Hepatocyte (in vitro differentiated cells): ENCODE results near the gene CAB39. TPM values are rescaled to one million over a fixed set of nuclear protein-coding genes. Genes with fewer than 3 reads are reported as not detected.

Experiments
- DNase-seq: peaks from one replicate; pipeline ENCODE4 v3.0.0-alpha.2; 2016; ENCODE audit warnings: low spot score
- H2AFZ ChIP-seq: fragments of 200-600 bp; sonication (generic); 2 replicates; pipeline ENCODE4 v1.6.0; 2016; ENCODE audit warnings: antibody characterized with exemption, mild to moderate bottlenecking
- H3K27ac ChIP-seq: fragments of 200-600 bp; sonication (generic); 2 replicates; pipeline ENCODE4 v1.5.1; 2016; ENCODE audit warnings: mild to moderate bottlenecking
- H3K27me3 ChIP-seq: fragments of 200-600 bp; sonication (generic); 2 replicates; pipeline ENCODE4 v1.6.1; 2016
- H3K36me3 ChIP-seq: fragments of 200-600 bp; sonication (generic); replicated peaks from 2 replicates; pipeline ENCODE4 v1.5.1; 2016; ENCODE audit warnings: low read depth; ENCODE audit not compliant: insufficient read depth
- H3K4me1 ChIP-seq: fragments of 200-600 bp; sonication (generic); 2 replicates; pipeline ENCODE4 v1.5.1; 2016; ENCODE audit warnings: mild to moderate bottlenecking, moderate library complexity; ENCODE audit not compliant: insufficient read depth
- H3K4me2 ChIP-seq: fragments of 200-600 bp; sonication (generic); 2 replicates; pipeline ENCODE4 v1.6.0; 2016
- H3K4me3 ChIP-seq: fragments of 200-600 bp; sonication (generic); 2 replicates; pipeline ENCODE4 v1.5.1; 2016; ENCODE audit warnings: mild to moderate bottlenecking
- H3K79me2 ChIP-seq: fragments of 200-600 bp; sonication (generic); 2 replicates; pipeline ENCODE4 v1.6.0; 2017; ENCODE audit warnings: mild to moderate bottlenecking
- H3K9me2 ChIP-seq: fragments of 200-600 bp; sonication (generic); replicated peaks from 2 replicates; pipeline ENCODE4 v1.6.0; 2017; ENCODE audit warnings: mild to moderate bottlenecking; ENCODE audit not compliant: insufficient read depth
- H3K9me3 ChIP-seq: fragments of 200-600 bp; sonication (generic); 2 replicates; pipeline ENCODE4 v1.5.1; 2016; ENCODE audit warnings: low read depth, mild to moderate bottlenecking
- H4K20me1 ChIP-seq: fragments of 200-600 bp; sonication (generic); 2 replicates; pipeline ENCODE4 v1.6.0; 2016; ENCODE audit warnings: mild to moderate bottlenecking; ENCODE audit not compliant: insufficient read depth, poor library complexity, severe bottlenecking
- CTCF ChIP-seq: fragments of 200-600 bp; sonication (generic); IDR thresholded peaks from 2 replicates; pipeline ENCODE4 v1.5.1; 2016; ENCODE audit warnings: antibody characterized with exemption, mild to moderate bottlenecking; ENCODE audit not compliant: poor library complexity
- EZH2 ChIP-seq: fragments of 200-600 bp; sonication (generic); IDR thresholded peaks from 2 replicates; pipeline ENCODE4 v1.6.1; 2016; ENCODE audit warnings: antibody characterized with exemption, mild to moderate bottlenecking, borderline replicate concordance
- EZH2phosphoT487 ChIP-seq: fragments of 200-600 bp; sonication (generic); IDR thresholded peaks from one replicate; pipeline ENCODE4 v1.6.1; 2018; ENCODE audit warnings: antibody characterized with exemption, mild to moderate bottlenecking, low read depth, moderate library complexity; ENCODE audit not compliant: unreplicated experiment, severe bottlenecking
- WGBS: methylation state at CpG from one replicate; pipeline ENCODE4 v1.1.6; 2016; ENCODE audit warnings: low lambda C conversion rate; ENCODE audit errors: missing lambda C conversion rate; 5-methylcytosine and 5-hydroxymethylcytosine counted together
- polyA plus RNA-seq: library from polyadenylated mRNA; unstranded; fragments of >200 nt; fragmentation: Nextera tagmentation; extraction: Ambion mirVana; gene quantifications from 2 replicates; pipeline ENCODE4 v1.2.1, GENCODE V29; 2016
- total RNA-seq: library from RNA; depleted of rRNA; stranded (reverse); fragments of >200 nt; gene quantifications from 2 replicates; pipeline ENCODE4 v1.2.3, GENCODE V29; 2014

Gene CAB39
- total and polyA plus RNA-seq, 2 experiments from 2014 or later = 38.5 to 84.4 TPM

DNA sequence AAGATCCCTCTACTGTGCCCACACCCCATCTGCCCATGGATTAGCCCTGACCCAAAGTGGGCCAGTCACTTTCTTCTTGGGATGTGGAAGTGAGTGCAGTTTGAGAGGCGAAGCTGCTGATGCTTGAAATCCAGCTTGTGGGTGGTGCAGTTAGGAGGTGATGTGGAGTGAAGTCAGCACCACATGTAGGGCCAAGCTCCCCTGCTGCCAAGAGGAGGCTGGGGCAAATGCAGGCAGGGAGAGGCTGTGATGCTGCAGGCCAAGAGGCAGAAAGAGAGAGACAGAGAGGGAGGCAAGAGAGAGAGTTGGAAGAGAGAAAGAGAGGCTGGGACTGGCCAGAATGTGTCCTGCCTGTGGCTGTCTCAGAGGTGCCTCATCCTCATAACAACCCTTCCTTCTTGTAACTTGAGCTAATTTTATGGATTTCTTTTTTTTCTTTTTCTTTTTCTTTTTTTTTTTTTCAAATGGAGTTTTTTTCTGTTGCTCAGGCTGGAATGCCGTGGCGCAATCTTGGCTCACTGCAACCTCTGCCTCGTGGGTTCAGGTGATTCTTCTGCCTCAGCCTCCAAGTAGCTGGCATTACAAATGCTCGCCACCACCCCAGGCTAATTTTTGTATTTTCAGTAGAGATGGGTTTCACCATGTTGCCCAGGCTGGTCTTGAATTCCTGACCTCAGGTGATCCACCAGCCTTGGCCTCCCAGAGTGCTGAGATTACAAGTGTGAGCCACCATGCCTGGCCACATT lies 35.3 kb upstream of the CAB39 start:
- H3K4me2 ChIP-seq = no peak overlapping the region
- H3K9me2 ChIP-seq = no peaks in the 10 kb centered on the region
- 88% methylated on average over 5 of the region's 5 CpGs for WGBS
- H4K20me1 ChIP-seq = no peaks in the 10 kb centered on the region
- H3K4me1 ChIP-seq = no peaks in the 10 kb centered on the region
- H3K79me2 ChIP-seq = no peaks in the 10 kb centered on the region
- no peak overlapping the region for H3K4me3 ChIP-seq
- H3K27ac ChIP-seq = no peak overlapping the region
- H2AFZ ChIP-seq = no peak overlapping the region
- TF ChIP-seq CTCF = no peak
- TF ChIP-seq EZH2phosphoT487 = no peak
- no peak for TF ChIP-seq EZH2
- no peak for DNase-seq
- no peaks in the 10 kb centered on the region for H3K9me3 ChIP-seq
- no peaks in the 10 kb centered on the region for H3K36me3 ChIP-seq
- no peaks in the 10 kb centered on the region for H3K27me3 ChIP-seq

DNA sequence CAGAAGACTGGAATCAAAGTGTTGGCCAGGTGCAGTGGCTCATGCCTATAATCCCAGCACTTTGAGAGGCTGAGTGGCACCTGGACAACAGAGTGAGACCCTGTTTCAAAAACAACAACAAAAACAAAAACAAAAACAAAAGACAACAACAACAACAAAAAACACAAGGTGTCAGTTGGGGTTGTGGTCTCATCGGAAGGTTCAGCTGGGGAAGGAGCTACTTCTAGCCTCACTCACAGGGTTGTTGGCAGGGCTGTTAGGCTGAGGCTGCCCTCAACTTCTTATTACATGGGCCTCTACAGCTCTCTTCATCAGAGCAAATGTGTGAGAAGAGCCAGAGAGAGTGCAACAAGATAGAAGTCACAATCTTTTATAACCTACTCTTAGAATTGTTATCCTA lies 34.6 kb upstream of the CAB39 start:
- H3K79me2 ChIP-seq = no peaks in the 10 kb centered on the region
- no peak overlapping the region for H3K4me3 ChIP-seq
- no peak for DNase-seq
- H3K4me2 ChIP-seq = no peak overlapping the region
- H3K9me3 ChIP-seq = no peaks in the 10 kb centered on the region
- no peaks in the 10 kb centered on the region for H3K36me3 ChIP-seq
- H3K27me3 ChIP-seq = no peaks in the 10 kb centered on the region
- no peaks in the 10 kb centered on the region for H3K4me1 ChIP-seq
- H2AFZ ChIP-seq = no peak overlapping the region
- H3K9me2 ChIP-seq = no peaks in the 10 kb centered on the region
- no peaks in the 10 kb centered on the region for H4K20me1 ChIP-seq
- 90% methylated on average over 1 of the region's 1 CpG for WGBS
- H3K27ac ChIP-seq = no peak overlapping the region
- TF ChIP-seq EZH2 = no peak
- no peak for TF ChIP-seq EZH2phosphoT487
- no peak for TF ChIP-seq CTCF

- Histone ChIP-seq H3K4me3 (no peak overlapping the region), H3K27me3 (no peaks in the 10 kb centered on the region), H3K9me3 (no peaks in the 10 kb centered on the region), H3K36me3 (no peaks in the 10 kb centered on the region), H3K4me1 (no peaks in the 10 kb centered on the region), H2AFZ (no peak overlapping the region), H3K27ac (no peak overlapping the region), H3K79me2 (no peaks in the 10 kb centered on the region), H4K20me1 (no peaks in the 10 kb centered on the region), H3K9me2 (no peaks in the 10 kb centered on the region), H3K4me2 (no peak overlapping the region)
- TF ChIP-seq EZH2 = no peak
- TF ChIP-seq CTCF = no peak
- TF ChIP-seq EZH2phosphoT487 = no peak
- DNase-seq = no peak
Measured at GRCh38 chr2:230678451-230678850, 34.2 kb upstream of the CAB39 start.
